Right renal pelvis (tissue), 4 donors: ENCODE data around the gene ARHGEF26. TPM values are rescaled to one million over a fixed set of nuclear protein-coding genes. Genes with fewer than 3 reads are reported as not detected.

Experiments used
- DNase-seq, 4 donors: peaks; one replicate each; pipeline ENCODE4 v3.0.0-alpha.2; 2013; ENCODE audit warnings: low read depth in 4 of 4, low spot score in 3 of 4, missing footprints in 1 of 4
- polyA plus RNA-seq, 4 donors: library from polyadenylated mRNA; unstranded; fragments of 120-200 nt; gene quantifications; one replicate each; pipeline ENCODE4 v1.2.1, GENCODE V29; 2013; ENCODE audit not compliant: insufficient read length in 4 of 4

Gene ARHGEF26
- polyA plus RNA-seq, 4 donors: 14.5 to 17.3 (median 15.7) TPM

DNA sequence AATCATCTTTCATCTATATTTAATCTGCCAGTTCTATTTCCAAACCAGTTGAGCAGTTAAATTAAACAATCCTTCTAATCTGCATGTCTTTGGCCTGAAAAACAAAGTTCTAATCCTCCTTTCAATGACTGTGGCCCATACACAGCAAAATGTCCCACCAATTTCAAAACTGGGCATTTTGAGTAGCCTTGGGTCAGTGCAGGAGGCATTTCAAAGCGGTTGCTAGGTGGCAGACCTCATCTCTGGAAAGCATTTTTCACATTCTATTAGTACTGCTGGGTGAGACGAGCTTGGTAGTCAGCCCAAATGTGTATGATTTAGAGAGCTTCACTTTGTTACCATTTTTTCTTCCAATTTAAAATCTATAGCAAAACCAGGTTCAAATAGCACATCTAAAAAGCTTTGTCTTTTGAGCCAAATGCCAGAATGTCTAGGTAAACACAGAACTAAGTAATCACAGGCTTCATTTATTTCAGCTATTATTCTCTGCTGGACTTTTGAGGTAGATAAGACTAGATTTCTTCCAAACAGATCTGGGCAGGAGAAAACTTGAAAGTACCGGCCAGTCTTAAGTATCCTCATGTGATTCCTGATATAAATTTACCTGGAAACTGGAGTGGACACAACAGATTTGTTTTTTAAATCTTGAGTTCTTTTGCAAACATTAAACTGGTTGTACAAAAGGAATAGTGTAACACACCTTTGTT is 8.9 kb upstream of the ARHGEF26 start:
- no peak for DNase-seq

DNA sequence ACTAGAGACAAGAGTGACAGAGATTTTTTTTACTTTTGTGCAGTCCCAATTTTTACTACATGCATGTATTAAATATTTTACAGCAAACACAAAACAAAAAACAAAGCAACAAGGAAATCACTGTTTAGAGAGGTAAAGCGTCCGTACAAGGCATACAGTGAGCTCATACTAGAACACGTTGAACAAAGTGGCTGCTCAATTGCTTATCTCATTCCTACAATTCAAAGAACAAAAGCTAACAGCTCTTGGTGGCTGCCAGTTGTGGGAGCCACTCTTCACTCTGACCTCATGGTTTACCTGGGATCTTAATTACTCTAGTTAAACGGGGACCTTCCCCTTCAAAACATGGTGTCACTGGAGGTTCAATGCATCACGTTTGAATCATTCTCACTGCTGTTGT is 7.6 kb upstream of the ARHGEF26 start:
- DNase-seq: no peak

DNA sequence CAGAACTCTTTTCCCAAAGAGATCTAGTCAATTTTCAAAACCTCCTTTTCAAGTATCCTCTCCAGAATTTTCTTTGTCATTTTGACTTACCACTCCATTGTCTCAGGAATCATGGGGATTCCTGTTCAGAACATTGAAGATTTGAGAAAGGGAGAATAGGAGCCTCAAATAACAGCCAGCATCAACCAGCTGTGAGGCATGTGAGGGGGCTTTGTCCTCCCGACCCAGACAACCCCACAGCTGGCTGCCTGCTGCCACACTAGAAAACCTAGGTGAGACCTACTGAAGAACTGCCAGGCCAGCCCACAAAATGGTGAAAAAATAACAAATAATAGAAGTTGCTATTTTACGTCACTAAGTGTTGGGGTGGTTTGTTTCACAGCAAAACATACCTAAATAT is 5.9 kb upstream of the ARHGEF26 start:
- DNase-seq: no peak

DNA sequence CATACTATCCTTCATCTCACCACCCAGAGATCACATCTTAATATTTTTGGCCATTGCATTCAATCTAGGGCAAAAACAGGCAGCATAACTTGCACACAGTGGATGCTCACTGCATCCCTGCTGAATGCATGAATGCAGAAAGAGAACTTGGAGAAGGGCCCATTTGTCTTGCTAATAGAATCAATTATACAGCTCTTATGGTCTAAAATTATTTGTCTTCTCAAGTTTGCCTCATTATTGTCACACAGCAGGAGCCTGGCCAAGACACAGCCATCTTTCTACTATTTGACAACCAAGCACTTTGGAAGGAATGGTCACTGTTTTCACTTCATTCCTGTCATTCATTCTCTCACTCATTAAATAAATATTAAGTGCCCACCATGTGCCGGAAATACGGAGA is 1.2 kb upstream of the ARHGEF26 start:
- no peak for DNase-seq

DNA sequence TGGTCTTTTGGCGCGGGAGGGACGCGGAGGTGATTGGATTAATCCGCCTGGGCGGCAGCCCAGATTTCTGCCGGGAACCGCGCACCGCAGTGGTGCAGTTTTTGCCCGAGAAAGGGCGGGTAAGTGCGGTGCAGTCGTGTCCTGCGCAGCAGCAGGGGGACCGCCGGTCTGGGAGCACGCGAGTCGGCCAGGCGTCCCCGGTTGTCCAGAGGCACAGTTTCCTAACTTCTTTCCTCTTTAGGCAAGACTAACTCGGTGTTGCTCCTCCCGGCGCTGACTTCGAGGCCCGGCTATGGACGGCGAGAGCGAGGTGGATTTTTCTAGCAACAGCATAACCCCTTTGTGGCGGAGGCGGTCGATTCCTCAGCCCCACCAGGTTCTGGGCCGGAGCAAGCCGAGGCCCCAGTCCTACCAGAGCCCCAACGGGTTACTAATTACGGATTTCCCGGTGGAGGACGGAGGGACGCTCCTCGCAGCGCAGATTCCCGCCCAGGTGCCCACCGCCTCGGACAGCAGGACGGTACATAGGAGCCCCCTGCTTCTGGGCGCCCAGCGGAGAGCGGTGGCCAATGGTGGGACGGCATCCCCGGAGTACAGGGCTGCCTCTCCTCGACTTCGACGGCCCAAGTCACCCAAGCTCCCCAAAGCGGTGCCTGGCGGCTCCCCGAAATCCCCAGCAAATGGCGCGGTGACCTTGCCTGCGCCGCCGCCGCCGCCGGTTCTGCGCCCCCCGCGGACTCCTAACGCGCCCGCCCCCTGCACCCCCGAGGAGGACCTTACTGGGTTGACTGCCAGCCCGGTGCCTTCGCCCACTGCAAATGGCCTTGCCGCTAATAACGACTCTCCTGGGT is 736 bp downstream of the ARHGEF26 start:
- DNase-seq: no peak

DNA sequence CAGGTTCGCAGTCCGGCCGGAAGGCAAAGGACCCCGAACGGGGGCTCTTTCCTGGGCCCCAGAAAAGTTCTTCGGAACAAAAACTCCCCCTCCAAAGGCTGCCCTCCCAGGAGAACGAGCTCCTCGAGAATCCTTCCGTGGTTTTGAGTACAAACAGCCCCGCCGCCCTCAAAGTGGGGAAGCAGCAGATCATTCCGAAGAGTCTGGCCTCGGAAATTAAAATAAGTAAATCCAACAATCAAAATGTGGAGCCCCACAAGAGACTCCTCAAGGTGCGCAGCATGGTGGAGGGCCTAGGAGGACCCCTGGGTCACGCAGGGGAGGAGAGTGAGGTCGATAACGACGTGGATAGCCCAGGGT is 1.3 kb downstream of the ARHGEF26 start:
- DNase-seq: no peak

DNA sequence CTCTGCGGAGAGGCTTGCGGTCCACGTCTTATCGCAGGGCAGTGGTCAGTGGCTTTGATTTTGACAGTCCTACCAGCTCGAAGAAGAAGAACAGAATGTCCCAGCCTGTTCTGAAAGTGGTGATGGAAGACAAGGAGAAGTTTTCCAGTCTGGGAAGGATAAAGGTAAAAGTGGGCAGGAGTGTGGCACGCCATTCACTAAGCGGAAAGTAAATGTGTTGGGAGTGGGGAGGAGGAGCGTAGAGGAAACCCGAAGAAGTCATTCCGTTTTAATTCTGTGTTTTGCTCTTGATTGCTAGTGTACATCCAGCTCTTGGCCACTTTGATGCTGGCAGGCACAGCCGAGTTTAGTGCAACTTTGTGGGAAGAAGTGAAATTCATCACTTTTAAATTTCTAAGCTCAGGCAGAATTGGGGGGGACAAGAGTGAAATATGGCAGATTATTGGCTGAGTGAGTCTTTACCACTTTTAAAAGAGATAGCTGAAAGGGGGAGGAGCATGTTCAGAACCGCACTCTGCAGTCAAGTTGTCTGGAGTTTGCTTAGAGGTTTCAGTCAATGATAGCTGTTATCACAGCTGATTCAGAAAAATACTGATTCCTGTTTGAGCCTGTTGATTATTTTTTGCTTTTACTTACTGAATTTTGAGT is 1.8 kb downstream of the ARHGEF26 start:
- DNase-seq: no peak

DNA sequence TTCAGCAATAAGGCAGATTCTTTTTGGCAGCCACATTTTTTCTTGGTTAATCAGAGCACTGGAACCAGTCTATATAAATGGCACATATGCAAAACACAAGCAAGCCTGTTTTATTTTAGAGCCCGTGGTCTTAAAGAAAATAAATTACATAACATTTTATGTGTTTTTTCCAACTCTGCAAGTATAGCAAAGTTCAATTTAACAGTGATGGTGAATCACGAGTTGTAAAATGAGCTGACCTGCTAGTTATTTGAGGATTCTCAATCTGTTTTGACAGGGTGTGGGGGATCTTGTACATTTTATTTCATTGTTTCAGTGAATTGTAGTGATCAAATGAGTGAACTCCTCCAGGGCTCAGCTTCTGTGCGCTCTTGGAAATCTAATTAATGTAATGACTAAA is 2.7 kb downstream of the ARHGEF26 start:
- DNase-seq: no peak

DNA sequence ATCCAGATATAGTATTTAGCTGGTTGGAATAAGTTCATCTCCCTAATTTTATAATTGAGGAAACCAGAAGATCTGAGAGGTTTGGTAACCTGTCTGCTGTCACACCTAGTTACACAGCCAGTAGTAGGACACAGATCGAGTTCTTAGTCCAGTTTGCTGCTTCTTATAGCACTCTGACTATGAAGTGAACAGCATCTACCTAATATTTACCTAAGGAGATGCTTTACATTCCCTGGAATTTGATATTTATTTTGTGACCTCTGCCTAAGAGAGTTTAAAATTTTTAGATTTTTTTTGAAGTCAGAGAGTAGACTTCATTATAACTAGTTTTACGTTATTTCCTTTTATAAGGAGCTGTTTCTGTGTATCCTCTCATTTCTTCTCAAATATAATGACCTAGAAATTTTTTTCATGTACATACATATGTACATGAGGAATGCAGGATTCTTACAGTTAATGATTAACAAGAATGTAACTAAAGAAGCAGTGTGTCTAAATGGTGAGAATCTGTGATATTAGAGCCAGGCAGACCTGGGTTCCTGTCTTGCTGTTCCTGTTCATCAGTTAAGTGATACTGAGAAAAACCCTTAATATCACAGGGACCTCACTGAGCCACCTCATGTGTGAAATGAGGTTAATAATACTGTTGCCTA is 4.3 kb downstream of the ARHGEF26 start:
- no peak for DNase-seq

DNA sequence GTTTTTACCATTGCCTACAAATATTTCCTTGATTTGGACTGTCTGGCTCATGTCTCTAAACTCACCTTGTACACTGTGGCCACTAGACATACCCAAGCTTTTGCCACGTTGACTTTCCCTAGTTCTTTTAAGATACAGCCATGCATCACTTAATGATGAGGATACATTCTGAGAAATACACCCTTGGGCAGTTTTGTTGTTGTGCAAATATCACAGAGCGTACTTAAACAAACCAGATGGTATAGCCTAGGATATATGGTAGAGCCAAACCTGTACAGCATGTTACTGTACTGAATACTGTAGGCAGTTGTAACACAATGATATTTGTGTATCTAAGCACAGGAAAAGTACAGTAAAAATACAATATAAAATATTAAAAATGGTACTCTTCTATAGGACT is 5.5 kb downstream of the ARHGEF26 start:
- no peak for DNase-seq

DNA sequence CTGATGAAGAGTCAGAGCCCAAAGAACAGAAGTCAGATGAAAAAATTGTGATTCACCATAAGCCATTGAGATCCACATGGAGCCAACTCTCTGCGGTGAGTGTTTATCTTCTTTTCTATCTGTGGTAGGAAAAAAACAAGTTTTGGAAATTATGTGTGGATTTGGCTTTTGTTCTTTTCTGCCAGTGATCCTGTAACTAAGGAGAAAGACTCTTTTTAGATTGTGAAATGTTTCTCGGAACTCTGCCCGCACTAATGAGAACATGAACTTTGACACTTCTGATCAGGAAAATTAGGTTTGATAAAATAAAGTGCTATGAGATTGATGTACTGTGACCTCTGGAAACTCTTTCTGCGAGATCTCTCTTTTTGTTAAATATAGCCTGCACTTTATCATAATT is 8.4 kb downstream of the ARHGEF26 start:
- DNase-seq: no peak

DNA sequence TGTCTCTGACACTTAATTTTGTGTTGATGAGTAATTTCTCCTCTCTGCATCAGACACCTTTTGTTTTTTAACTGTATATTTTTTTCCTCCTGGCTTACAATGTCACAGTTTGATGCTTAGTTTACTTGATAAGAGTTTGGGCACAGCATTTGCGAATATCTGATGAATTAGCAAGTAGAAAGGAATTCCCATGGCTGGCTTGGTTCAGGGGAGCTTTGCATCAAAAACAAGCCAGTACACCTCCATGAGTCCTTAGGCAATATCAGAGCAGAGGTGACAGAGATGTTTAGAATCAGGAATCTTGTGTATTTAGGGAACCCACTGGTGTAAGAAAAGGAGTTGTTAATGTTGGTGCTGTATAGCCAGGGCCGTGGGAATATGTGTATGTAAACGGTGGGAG is 9.3 kb downstream of the ARHGEF26 start:
- no peak for DNase-seq

DNA sequence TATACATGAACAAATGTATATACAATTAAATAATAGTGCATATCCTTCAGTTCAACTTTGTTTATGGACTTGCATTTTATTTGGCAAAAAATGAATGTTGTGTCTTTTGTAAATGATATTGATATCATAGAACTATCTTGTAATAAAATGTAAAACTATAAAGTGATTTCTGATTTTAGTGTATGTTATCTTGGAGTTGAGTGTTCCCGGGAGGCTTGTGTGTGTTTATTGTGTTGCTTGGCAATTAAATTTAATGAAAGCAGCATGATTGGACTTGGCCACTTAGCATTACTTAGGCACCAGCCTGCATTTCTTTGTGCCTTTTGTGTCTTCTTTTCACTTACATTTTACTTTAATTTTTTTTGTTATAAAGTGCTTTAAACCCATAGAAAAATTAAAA is 10.6 kb downstream of the ARHGEF26 start:
- DNase-seq: no peak

DNA sequence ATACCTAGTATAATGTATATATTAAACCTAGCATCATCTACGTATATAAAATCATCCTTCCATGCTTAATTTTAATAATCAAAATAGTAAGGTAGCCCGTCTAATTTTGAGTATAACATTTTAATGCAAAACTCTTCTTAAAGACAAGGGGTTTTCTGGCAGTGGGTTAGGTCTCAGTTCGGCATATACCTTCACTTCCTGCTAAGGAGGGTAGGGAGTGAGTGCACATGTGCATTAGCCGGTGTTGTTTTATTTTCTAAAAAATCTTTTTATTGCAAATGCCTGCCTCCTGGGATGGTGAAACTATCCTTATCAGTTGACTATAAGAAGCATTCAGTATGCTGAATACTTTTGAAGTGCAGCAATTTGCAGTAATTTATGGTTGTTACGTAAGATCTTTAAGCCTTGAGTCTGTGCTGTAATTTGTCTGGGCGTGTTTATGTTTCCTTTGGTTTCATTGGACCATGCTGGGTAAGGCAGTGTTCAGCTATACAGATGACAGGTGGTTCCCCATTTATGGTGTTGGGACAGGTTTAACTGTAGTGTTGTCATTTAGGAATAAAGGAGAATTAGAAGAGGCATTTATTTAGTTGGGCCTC is 11.7 kb downstream of the ARHGEF26 start:
- DNase-seq: no peak

DNA sequence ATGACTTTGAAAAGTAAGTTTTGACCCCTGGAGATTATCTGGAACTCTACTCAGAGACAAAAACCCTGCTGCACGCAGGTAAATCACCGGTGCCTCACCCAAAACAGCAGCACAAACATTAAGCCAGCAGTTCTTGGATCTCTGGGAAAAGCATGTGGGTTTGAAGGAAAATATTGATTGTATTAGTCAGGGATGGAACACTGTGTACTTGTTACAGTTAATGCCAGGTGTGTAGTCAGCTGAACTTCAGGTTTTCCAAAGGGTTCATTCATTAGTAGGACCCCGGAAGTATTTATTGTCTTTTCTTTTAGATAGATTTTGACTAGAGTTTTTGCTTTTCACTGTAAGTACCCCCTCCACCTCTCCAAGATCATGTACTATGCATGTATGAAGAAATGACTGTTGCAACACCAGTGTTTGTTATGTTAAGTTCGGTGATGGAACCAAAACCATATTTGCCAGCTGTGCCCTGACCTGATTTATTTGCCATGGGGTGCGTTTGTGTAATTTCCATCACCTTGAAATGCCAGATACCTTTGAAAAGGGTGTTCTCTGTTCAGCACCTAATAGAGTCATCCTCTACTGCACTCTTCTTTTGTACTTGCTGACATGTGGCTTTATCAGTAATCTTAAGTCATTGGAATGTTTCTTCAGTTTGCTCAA is 14.5 kb downstream of the ARHGEF26 start:
- DNase-seq: no peak

DNA sequence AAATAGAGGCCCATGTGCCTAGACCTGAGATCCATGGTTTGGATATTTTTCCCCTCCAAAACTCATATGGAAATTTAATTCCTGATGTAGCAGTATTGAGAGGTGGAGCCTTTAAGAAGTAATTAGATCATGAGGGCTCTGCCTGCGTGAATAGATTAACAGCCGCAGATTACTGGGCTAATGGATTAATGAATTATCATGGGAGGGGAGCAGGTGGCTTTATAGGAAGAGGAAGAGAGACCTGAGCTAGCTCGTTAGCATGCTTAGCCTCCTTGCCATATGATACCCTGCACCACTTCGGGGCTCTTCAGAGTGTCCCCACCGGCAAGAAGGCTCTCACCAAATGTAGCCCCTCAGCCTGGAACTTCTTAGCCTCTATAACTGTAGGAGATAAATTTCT is 15.8 kb downstream of the ARHGEF26 start:
- no peak for DNase-seq

DNA sequence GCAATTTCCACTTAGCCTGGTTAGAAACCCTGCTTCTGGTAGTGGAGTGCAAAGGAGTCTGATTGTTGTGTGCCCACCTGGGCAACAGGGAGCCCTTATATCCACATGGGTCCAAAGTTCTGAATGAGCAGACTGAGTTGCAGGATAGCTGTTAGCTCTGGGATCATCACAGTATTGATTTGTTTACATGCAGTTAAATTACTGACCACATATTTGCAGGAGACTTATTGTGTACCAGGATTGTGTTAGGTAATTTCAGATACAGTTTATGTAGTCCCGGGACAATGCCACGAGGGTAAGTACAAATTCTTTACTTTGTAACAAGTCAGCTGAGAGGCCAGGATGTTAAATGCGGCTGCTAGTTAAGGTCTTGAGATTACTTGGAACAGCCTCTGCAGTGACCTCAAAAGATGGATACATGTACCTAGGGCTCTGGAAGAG is 18.8 kb downstream of the ARHGEF26 start:
- DNase-seq: no peak

DNA sequence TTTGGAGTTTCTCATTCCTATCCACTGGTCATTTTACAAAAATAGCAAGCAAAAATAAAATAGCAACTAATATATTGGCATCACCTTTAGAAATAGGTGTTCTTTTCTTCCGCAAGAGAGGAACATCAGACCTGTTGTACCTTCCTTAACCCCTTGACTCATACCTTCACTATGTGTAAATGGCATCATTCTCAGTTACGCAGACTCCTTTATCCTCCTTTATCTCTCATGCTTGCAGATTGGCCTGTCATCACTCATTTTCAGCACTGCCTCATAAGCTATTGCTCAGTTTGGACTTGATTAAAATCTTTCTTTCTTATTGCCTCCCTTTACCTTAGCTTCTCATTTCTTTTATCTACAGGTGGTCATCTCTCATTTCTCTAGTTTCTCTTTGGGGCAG is 21.4 kb downstream of the ARHGEF26 start:
- DNase-seq: no peak

DNA sequence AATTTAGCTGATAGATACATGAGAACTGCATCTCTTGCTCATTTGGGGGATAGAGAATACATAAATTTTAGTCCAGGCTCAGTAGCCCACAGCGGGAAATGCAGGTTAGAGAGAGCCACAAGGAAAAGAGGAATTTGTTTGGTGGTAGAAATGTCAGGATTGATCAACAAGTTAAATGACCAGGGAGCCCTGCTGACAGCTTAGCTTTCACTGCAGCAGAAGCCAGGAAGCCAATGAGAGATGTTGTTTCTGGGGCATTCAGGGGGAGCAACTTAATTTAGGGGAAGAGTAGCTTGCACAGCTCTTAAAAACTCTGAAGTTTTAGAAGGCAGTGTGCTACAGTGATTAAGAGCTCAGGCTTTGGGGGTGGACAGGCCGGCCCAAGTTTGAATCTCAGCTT is 22.7 kb downstream of the ARHGEF26 start:
- DNase-seq: no peak

DNA sequence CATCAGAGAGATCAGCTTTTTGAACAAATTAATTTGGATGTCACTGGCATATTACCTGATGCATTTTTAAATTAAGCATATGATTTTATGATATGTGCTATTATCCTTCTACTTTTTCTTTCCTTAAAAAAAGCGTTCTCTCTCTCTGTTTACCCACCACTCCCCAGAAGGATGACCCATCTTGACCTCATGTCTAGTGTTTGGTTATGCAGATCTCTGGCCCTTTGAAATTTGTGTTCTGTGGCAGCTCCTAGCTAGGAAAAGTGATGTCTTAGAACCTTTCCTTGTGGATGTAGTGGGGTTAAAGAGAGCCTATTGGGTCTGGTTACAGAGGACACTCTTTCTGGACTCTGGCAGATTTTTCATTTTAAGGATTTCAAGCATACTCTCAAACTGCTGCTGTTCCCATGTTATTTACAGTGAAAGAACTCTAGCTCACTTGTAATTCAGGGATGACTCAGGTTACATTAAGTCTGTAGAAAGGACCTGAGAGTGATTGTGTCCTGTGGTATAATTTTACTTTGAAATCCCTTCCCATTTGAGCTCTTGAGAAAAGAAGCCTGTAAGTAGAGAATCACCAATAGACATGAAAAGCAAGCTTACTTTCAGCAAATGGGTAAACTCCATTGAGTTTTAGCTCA is 23.8 kb downstream of the ARHGEF26 start:
- DNase-seq: no peak
